Measurements from ENCODE around the gene SNAPIN.

DNA sequence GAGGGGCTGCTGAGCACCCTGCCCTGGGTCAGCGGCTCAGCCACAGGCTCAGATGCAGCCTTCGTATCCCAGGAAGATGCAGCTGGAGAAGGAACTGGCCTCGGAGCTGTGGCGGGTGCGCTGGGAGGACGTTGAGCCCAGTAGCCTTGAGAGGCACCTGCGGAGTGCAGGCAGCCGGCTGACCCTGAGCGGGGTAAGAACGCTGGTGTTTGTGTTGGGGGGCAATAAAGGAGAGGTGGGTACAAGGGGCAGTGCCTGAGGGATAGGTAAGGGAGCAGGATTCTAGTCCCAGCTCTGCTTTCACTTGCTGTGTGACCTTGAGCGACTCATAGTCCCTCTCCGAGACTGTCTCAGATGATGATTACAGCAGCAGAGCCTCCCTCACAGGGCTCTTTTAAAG is 26.4 kb downstream of the SNAPIN start:
- TF ChIP-seq SUZ12 (IDR thresholded peaks at IDR 0.05; ENCODE audit: extremely low read depth, insufficient read depth, insufficient read length) (no peak), ZNF274 (IDR thresholded peaks at IDR 0.05; ENCODE audit: low read depth, low read length) (no peak), YY1 (IDR thresholded peaks at IDR 0.05; ENCODE audit: insufficient read depth, insufficient read length) (no peak)
